Omental fat pad (tissue), 4 donors: ENCODE results near the gene NOX3. TPM values are rescaled to one million over a fixed set of nuclear protein-coding genes. Genes with fewer than 3 reads are reported as not detected.

Experiments
- ATAC-seq: fragments of 150-250 bp; one replicate; pipeline ENCODE4 v1.9.1; 2016; ENCODE audit warnings: mild to moderate bottlenecking, moderate library complexity; ENCODE audit not compliant: low FRiP score
- DNase-seq: peaks from one replicate; pipeline ENCODE4 v3.0.0-alpha.2; 2019; ENCODE audit warnings: low spot score
- CTCF ChIP-seq, 3 donors: fragments of 450-650 bp; IDR thresholded peaks; one replicate each; pipeline ENCODE4 v1.5.1; 2016 to 2017; ENCODE audit warnings: antibody characterized with exemption in 3 of 3, mild to moderate bottlenecking in 3 of 3, moderate library complexity in 2 of 3
- total RNA-seq, 4 donors: library from RNA; depleted of rRNA; stranded (reverse); fragments of >200 nt; gene quantifications; one replicate each; pipeline ENCODE4 v1.1.0, GENCODE V29; 2016

Gene NOX3
- total RNA-seq, 4 donors from 2014 or later, result not detected

GRCh38 chr6:155402656-155403304 is 52.9 kb downstream of the NOX3 start:
- DNase-seq (no peak), ATAC-seq (no peak)
- TF ChIP-seq CTCF (IDR thresholded peaks at IDR 0.05), result no peak

- DNase-seq (no peak), ATAC-seq (no peak)
- no peak for TF ChIP-seq CTCF (IDR thresholded peaks at IDR 0.05)
Observed at GRCh38 chr6:155400654-155400965, 55.0 kb downstream of the NOX3 start.

GRCh38 chr6:155399745-155400653 is 55.6 kb downstream of the NOX3 start:
- DNase-seq (no peak), ATAC-seq (no peak)
- TF ChIP-seq CTCF (IDR thresholded peaks at IDR 0.05), result no peak

- no peak for ATAC-seq
- no peak for DNase-seq
- TF ChIP-seq CTCF (IDR thresholded peaks at IDR 0.05), result no peak
Observed at GRCh38 chr6:155399062-155399744, 56.4 kb downstream of the NOX3 start.

GRCh38 chr6:155398701-155399061 is 57.0 kb downstream of the NOX3 start:
- no peak for TF ChIP-seq CTCF (IDR thresholded peaks at IDR 0.05)
- DNase-seq (no peak), ATAC-seq (no peak)

GRCh38 chr6:155398221-155398620 is 57.4 kb downstream of the NOX3 start:
- ATAC-seq (no peak), DNase-seq (no peak)
- no peak for TF ChIP-seq CTCF (IDR thresholded peaks at IDR 0.05)
